Measurements from ENCODE around the gene TCL1B. TPM values are rescaled to one million over a fixed set of nuclear protein-coding genes. Genes with fewer than 3 reads are reported as not detected.

Gene TCL1B
- total RNA-seq, 2 experiments from 2014 or later: not detected

- DNase-seq (no peak), ATAC-seq (ENCODE audit: poor library complexity) (no peak)
- Mint-ChIP-seq H3K27me3 (peaks cover 67% of the 10 kb centered on the region), H3K27ac (no peak overlapping the region), H3K4me1 (ENCODE audit: low read depth) (no peaks in the 10 kb centered on the region), H3K36me3 (ENCODE audit: low read depth) (no peaks in the 10 kb centered on the region), H3K9me3 (no peaks in the 10 kb centered on the region), H3K4me3 (no peak overlapping the region)
- Histone ChIP-seq H3K9me3 (ENCODE audit: control insufficient read depth in 1 of 2, insufficient read depth in 1 of 2, low read length in 2 of 2) (peaks cover 0 to 4% of the 10 kb centered on the region in 2 experiments), H3K4me3 (ENCODE audit: low read length) (no peak overlapping the region), H3K4me1 (ENCODE audit: insufficient read depth, low read length) (no peaks in the 10 kb centered on the region), H3K36me3 (ENCODE audit: insufficient read depth, low read length) (no peaks in the 10 kb centered on the region), H3K27me3 (ENCODE audit: control insufficient read depth in 1 of 2, insufficient read depth in 2 of 2, low read length in 2 of 2) (peaks cover 2 to 6% of the 10 kb centered on the region in 2 experiments), H3K27ac (ENCODE audit: low read depth in 1 of 2, low read length in 2 of 2) (no peak overlapping the region)
- ChIA-PET CTCF (no interaction called here), POLR2A (no interaction called here)
- intact Hi-C loops (cut with DNase I, micrococcal nuclease): no loop called here
- no peak for TF ChIP-seq CTCF (IDR thresholded peaks at IDR 0.05)
Measured at GRCh38 chr14:95697764-95698163, 11.5 kb downstream of the TCL1B start.

- Mint-ChIP-seq H3K4me1 (ENCODE audit: low read depth) (no peaks in the 10 kb centered on the region), H3K4me3 (no peak overlapping the region), H3K27me3 (peaks cover 65% of the 10 kb centered on the region), H3K9me3 (no peaks in the 10 kb centered on the region), H3K36me3 (ENCODE audit: low read depth) (no peaks in the 10 kb centered on the region), H3K27ac (no peak overlapping the region)
- ChIA-PET POLR2A (no interaction called here), CTCF (no interaction called here)
- Histone ChIP-seq H3K36me3 (ENCODE audit: insufficient read depth, low read length) (no peaks in the 10 kb centered on the region), H3K27me3 (ENCODE audit: control insufficient read depth in 1 of 2, insufficient read depth in 2 of 2, low read length in 2 of 2) (peaks cover 0 to 6% of the 10 kb centered on the region in 2 experiments), H3K27ac (ENCODE audit: low read depth in 1 of 2, low read length in 2 of 2) (no peak overlapping the region), H3K4me1 (ENCODE audit: insufficient read depth, low read length) (no peaks in the 10 kb centered on the region), H3K4me3 (ENCODE audit: low read length) (no peak overlapping the region), H3K9me3 (ENCODE audit: control insufficient read depth in 1 of 2, insufficient read depth in 1 of 2, low read length in 2 of 2) (peaks cover 0 to 4% of the 10 kb centered on the region in 2 experiments)
- intact Hi-C loops (cut with DNase I, micrococcal nuclease): no loop called here
- ATAC-seq (ENCODE audit: poor library complexity) (no peak), DNase-seq (no peak)
- TF ChIP-seq CTCF (IDR thresholded peaks at IDR 0.05): no peak
Measured at GRCh38 chr14:95698287-95698686, 12.1 kb downstream of the TCL1B start.

GRCh38 chr14:95699412-95699811 is 13.2 kb downstream of the TCL1B start:
- Histone ChIP-seq H3K4me3 (ENCODE audit: low read length) (no peak overlapping the region), H3K36me3 (ENCODE audit: insufficient read depth, low read length) (no peaks in the 10 kb centered on the region), H3K9me3 (ENCODE audit: control insufficient read depth in 1 of 2, insufficient read depth in 1 of 2, low read length in 2 of 2) (peaks cover 0 to 4% of the 10 kb centered on the region in 2 experiments), H3K27me3 (ENCODE audit: control insufficient read depth in 1 of 2, insufficient read depth in 2 of 2, low read length in 2 of 2) (peaks cover 0 to 6% of the 10 kb centered on the region in 2 experiments), H3K27ac (ENCODE audit: low read depth in 1 of 2, low read length in 2 of 2) (no peak overlapping the region), H3K4me1 (ENCODE audit: insufficient read depth, low read length) (no peaks in the 10 kb centered on the region)
- peaks cover 68% of the 10 kb centered on the region for H3K27me3 Mint-ChIP-seq
- H3K9me3 Mint-ChIP-seq: no peaks in the 10 kb centered on the region
- no peaks in the 10 kb centered on the region for H3K36me3 Mint-ChIP-seq (ENCODE audit: low read depth)
- no peaks in the 10 kb centered on the region for H3K4me1 Mint-ChIP-seq (ENCODE audit: low read depth)
- ATAC-seq (ENCODE audit: poor library complexity): no peak
- intact Hi-C loops (cut with DNase I, micrococcal nuclease): no loop called here
- ChIA-PET CTCF (no interaction called here), POLR2A (no interaction called here)
- H3K27ac Mint-ChIP-seq: no peak overlapping the region
- no peak for TF ChIP-seq CTCF (IDR thresholded peaks at IDR 0.05)
- no peak overlapping the region for H3K4me3 Mint-ChIP-seq
- DNase-seq: no peak

All from CD4-positive, alpha-beta T cell (primary cell).